Dendritic cell treated with granulocyte-macrophage colony-stimulating factor and Interleukin-4, amounts not matched to agents 40 ng/mL and 50 ng/mL, for 4 days (primary cell): ENCODE measurements around the gene EXOC4.

Source experiments
- H3K27ac Mint-ChIP-seq: one replicate; pipeline ENCODE4 v1.8.0; 2022; ENCODE audit warnings: mild to moderate bottlenecking, mixed read lengths
- H3K27me3 Mint-ChIP-seq: one replicate; pipeline ENCODE4 v1.8.0; 2022; ENCODE audit warnings: mild to moderate bottlenecking, mixed read lengths
- H3K36me3 Mint-ChIP-seq: one replicate; pipeline ENCODE4 v1.8.0; 2022; ENCODE audit warnings: low read depth, mixed read lengths
- H3K4me1 Mint-ChIP-seq: one replicate; pipeline ENCODE4 v1.8.0; 2022; ENCODE audit warnings: low read depth, mixed read lengths
- H3K4me3 Mint-ChIP-seq: one replicate; pipeline ENCODE4 v1.8.0; 2022; ENCODE audit warnings: mild to moderate bottlenecking, moderate library complexity, mixed read lengths
- H3K9me3 Mint-ChIP-seq: one replicate; pipeline ENCODE4 v1.8.0; 2022; ENCODE audit warnings: mixed read lengths
- intact Hi-C: fragments of 100-400 bp; cut with micrococcal nuclease; formaldehyde crosslinking; loops from one replicate; pipeline ENCODE4 v1.15.0; 2022

Gene EXOC4

DNA sequence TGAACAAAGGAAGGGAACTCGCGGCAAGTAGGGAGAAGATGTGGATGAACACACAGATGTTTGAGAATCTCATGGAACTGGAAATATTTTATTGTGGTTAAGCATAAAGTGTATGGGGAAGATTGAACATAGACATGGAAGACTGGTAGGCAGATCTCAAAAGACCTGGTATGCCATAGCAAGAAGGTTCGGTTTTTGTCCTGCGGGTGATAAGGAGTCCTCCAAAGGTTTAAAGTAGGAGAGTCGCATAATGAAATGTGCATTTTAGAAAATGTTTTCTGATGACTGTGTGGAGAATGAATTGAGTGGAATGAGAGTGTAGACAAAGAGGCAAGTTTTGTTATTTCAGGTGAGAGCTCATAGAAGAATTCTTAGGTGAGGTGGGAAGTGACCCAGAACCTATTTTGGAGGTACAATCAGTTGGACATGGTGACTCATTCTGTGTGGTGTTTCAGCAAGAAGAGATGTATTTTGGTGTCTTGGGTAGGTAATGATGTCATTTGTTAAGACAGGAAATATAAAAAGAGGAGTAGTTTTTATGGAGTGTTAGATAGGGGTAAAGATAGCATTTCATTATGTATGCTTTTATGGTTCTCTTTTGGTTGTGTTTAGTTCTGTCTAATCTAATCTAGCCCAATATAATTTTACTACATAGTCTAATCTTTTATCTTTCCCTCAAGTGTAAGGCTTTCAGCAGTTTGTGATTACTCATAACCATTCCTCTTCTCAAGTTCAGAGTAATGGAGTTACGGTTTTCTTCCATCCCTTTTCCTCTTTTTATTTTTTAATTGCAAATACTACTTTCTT, 239.2 kb downstream of the EXOC4 start:
- Mint-ChIP-seq H3K27me3 (no peaks in the 10 kb centered on the region), H3K9me3 (no peaks in the 10 kb centered on the region), H3K36me3 (peaks cover 21% of the 10 kb centered on the region), H3K4me1 (no peaks in the 10 kb centered on the region), H3K27ac (no peak overlapping the region), H3K4me3 (no peak overlapping the region)
- intact Hi-C loops: no loop called here

GRCh38 chr7:133497061-133497460, 244.2 kb downstream of the EXOC4 start:
- intact Hi-C loops: no loop called here
- Mint-ChIP-seq H3K27ac (no peak overlapping the region), H3K9me3 (no peaks in the 10 kb centered on the region)

DNA sequence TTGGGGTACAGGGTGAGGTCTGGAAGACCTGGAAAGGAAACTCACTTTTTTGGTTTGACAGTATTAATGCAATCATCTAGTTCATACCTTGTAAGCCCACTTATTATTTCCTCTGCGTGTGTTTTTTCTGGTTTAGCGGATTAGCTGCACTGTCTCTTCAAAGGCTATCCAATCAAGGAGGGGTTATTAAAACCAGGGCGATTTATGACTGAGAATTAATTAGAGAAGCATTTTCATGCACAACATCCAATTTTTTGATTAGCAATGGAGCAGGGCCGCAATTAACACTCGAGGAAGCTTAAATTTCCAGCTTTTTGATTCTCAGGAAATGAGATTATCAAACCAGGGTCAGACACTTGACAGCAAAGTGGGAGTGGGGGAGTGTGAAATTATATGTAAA, 248.9 kb downstream of the EXOC4 start:
- Mint-ChIP-seq H3K9me3 (no peaks in the 10 kb centered on the region), H3K4me3 (no peak overlapping the region), H3K27ac (no peak overlapping the region), H3K36me3 (peaks cover 6% of the 10 kb centered on the region), H3K4me1 (no peaks in the 10 kb centered on the region), H3K27me3 (no peaks in the 10 kb centered on the region)
- intact Hi-C loops: no loop called here

More at GRCh38 chr7:133497061-133497460, 244.2 kb downstream of the EXOC4 start:
- H3K4me3 Mint-ChIP-seq: no peak overlapping the region
- no peaks in the 10 kb centered on the region for H3K27me3 Mint-ChIP-seq
- H3K36me3 Mint-ChIP-seq: peaks cover 13% of the 10 kb centered on the region
- no peaks in the 10 kb centered on the region for H3K4me1 Mint-ChIP-seq

DNA sequence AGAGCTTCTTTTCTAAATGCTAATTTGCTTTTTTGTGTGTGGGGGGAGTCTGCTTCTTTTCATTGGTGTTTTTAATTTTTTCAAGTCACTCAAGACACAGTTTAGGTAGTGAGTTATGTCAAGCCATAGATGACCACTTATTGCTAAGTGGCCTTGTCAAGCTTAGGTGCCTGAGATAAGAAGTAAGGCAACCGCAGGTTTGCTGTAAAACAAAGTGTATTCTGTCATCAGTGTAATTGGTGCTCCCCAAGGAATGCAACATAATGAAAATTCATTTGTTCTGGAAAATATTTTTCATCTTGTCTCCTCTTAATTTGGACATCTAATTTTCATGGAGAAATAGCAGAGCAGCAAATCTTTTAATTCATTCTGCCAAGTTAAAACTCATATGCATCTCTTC, 249.6 kb downstream of the EXOC4 start:
- no peak overlapping the region for H3K27ac Mint-ChIP-seq
- H3K27me3 Mint-ChIP-seq: no peaks in the 10 kb centered on the region
- H3K36me3 Mint-ChIP-seq: peaks cover 2% of the 10 kb centered on the region
- intact Hi-C loops: no loop called here
- no peak overlapping the region for H3K4me3 Mint-ChIP-seq
- no peaks in the 10 kb centered on the region for H3K4me1 Mint-ChIP-seq
- H3K9me3 Mint-ChIP-seq: no peaks in the 10 kb centered on the region

- no peak overlapping the region for H3K4me3 Mint-ChIP-seq
- H3K4me1 Mint-ChIP-seq: no peaks in the 10 kb centered on the region
- H3K9me3 Mint-ChIP-seq: no peaks in the 10 kb centered on the region
- no peak overlapping the region for H3K27ac Mint-ChIP-seq
- H3K27me3 Mint-ChIP-seq: no peaks in the 10 kb centered on the region
- intact Hi-C loops: no loop called here
- H3K36me3 Mint-ChIP-seq: no peaks in the 10 kb centered on the region
Measured at GRCh38 chr7:133502972-133503371, 250.1 kb downstream of the EXOC4 start.

DNA sequence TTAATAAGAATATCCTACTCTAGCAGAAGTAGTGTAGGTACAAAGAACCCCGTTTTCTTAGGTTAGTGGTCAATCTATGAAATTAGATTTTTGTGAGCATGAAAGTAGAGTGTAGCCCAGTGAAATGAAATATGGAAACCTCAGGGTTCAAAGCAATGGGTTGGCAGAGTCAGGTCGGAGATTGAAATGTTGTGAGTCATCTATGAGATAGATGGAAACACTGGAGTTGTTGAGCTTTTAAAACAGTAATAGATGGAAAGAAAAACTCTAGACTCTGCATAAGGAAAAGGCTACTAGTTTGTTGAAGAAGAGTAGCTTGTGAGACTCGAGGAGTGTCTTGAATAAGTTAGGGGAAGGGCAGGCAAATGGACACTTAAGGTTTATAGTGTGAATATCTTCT, 251.9 kb downstream of the EXOC4 start:
- no peaks in the 10 kb centered on the region for H3K36me3 Mint-ChIP-seq
- no peak overlapping the region for H3K4me3 Mint-ChIP-seq
- H3K27me3 Mint-ChIP-seq: no peaks in the 10 kb centered on the region
- H3K27ac Mint-ChIP-seq: no peak overlapping the region
- intact Hi-C loops: no loop called here
- H3K4me1 Mint-ChIP-seq: no peaks in the 10 kb centered on the region
- H3K9me3 Mint-ChIP-seq: no peaks in the 10 kb centered on the region

- Mint-ChIP-seq H3K36me3 (no peaks in the 10 kb centered on the region), H3K27ac (no peak overlapping the region), H3K4me1 (no peaks in the 10 kb centered on the region), H3K27me3 (no peaks in the 10 kb centered on the region), H3K4me3 (no peak overlapping the region), H3K9me3 (no peaks in the 10 kb centered on the region)
- intact Hi-C loops: no loop called here
Measured at GRCh38 chr7:133509822-133510221, 256.9 kb downstream of the EXOC4 start.

- Mint-ChIP-seq H3K36me3 (no peaks in the 10 kb centered on the region), H3K4me1 (no peaks in the 10 kb centered on the region), H3K27me3 (no peaks in the 10 kb centered on the region), H3K4me3 (no peak overlapping the region), H3K9me3 (no peaks in the 10 kb centered on the region), H3K27ac (no peak overlapping the region)
- intact Hi-C loops: no loop called here
Measured at GRCh38 chr7:133510326-133511055, 257.6 kb downstream of the EXOC4 start.

GRCh38 chr7:133511252-133511651, 258.4 kb downstream of the EXOC4 start:
- Mint-ChIP-seq H3K9me3 (no peaks in the 10 kb centered on the region), H3K4me1 (no peaks in the 10 kb centered on the region), H3K4me3 (no peak overlapping the region), H3K27me3 (no peaks in the 10 kb centered on the region), H3K27ac (no peak overlapping the region), H3K36me3 (no peaks in the 10 kb centered on the region)
- intact Hi-C loops: no loop called here

- no peaks in the 10 kb centered on the region for H3K27me3 Mint-ChIP-seq
- H3K9me3 Mint-ChIP-seq: no peaks in the 10 kb centered on the region
- no peaks in the 10 kb centered on the region for H3K36me3 Mint-ChIP-seq
- intact Hi-C loops: no loop called here
- H3K27ac Mint-ChIP-seq: no peak overlapping the region
- no peak overlapping the region for H3K4me3 Mint-ChIP-seq
- H3K4me1 Mint-ChIP-seq: no peaks in the 10 kb centered on the region
Measured at GRCh38 chr7:133511708-133512107, 258.8 kb downstream of the EXOC4 start.

- no peaks in the 10 kb centered on the region for H3K27me3 Mint-ChIP-seq
- H3K4me1 Mint-ChIP-seq: no peaks in the 10 kb centered on the region
- H3K4me3 Mint-ChIP-seq: no peak overlapping the region
- intact Hi-C loops: no loop called here
- H3K27ac Mint-ChIP-seq: no peak overlapping the region
- no peaks in the 10 kb centered on the region for H3K9me3 Mint-ChIP-seq
- peaks cover 6% of the 10 kb centered on the region for H3K36me3 Mint-ChIP-seq
Measured at GRCh38 chr7:133512560-133512959, 259.7 kb downstream of the EXOC4 start.

GRCh38 chr7:133513608-133514007, 260.7 kb downstream of the EXOC4 start:
- Mint-ChIP-seq H3K27ac (no peak overlapping the region), H3K4me1 (no peaks in the 10 kb centered on the region), H3K36me3 (peaks cover 6% of the 10 kb centered on the region), H3K27me3 (no peaks in the 10 kb centered on the region), H3K4me3 (no peak overlapping the region), H3K9me3 (no peaks in the 10 kb centered on the region)
- intact Hi-C loops: no loop called here

DNA sequence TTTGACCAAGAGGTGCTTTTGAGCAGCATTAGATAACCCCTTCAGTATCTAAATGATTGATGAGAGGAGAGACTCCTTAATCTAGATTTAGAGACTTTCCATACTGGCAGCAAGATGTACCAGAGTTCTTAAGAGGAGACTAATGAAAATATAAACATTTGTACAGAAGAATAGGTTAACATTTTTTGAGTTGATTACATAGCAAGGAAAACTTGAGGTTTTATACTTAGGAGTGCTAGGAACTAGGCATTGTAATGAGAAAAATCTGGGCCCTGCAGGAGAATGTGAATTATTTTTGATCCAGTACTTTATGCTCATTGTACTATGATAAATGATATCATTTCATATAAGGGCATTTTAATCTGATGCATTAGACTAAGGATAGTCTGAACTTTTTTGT, 261.7 kb downstream of the EXOC4 start:
- Mint-ChIP-seq H3K27ac (no peak overlapping the region), H3K27me3 (no peaks in the 10 kb centered on the region), H3K4me3 (no peak overlapping the region), H3K4me1 (no peaks in the 10 kb centered on the region), H3K9me3 (no peaks in the 10 kb centered on the region), H3K36me3 (peaks cover 6% of the 10 kb centered on the region)
- intact Hi-C loops: no loop called here

DNA sequence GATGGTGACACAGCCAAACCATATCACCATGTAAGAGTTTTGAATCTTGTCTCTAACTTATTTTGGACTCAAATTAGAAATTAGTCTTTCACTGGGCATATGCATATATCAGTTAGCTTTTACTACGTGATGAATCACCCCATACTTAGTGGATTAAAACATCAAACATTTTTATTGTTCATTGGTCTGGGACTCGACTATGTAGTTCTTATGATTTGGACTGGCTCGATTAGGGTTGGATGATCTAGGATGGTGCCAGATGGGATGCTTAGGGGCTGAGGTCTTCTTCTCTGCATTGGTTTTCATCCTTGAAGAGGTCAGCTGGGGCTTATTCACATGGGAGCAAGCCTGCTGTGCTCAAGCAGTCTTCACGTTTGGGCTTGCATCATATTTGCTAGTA, 264.9 kb downstream of the EXOC4 start:
- peaks cover 6% of the 10 kb centered on the region for H3K36me3 Mint-ChIP-seq
- no peaks in the 10 kb centered on the region for H3K4me1 Mint-ChIP-seq
- intact Hi-C loops: no loop called here
- H3K9me3 Mint-ChIP-seq: no peaks in the 10 kb centered on the region
- H3K27ac Mint-ChIP-seq: no peak overlapping the region
- H3K27me3 Mint-ChIP-seq: no peaks in the 10 kb centered on the region
- H3K4me3 Mint-ChIP-seq: no peak overlapping the region
